Measurements from ENCODE around the gene STAMBP. TPM values are rescaled to one million over a fixed set of nuclear protein-coding genes. Genes with fewer than 3 reads are reported as not detected.

Gene STAMBP
- total RNA-seq, 1 donor from 2014 or later, result 46.5 TPM

Other genes with a start within 250 kb of the STAMBP start
- not detected in 2 replicates for gene NAT8, start 186.5 kb upstream of the STAMBP start, total RNA-seq
- gene TPRKB, start 91.6 kb upstream of the STAMBP start, total RNA-seq, result 21.3 and 21.6 TPM in 2 replicates
- 38.3 and 39.6 TPM in 2 replicates for gene DUSP11, start 48.9 kb upstream of the STAMBP start, total RNA-seq
- not detected in 2 replicates for gene C2orf78, start 44.8 kb upstream of the STAMBP start, total RNA-seq
- 298 and 540 TPM in 2 replicates for gene ACTG2, start 64.0 kb downstream of the STAMBP start, total RNA-seq
- gene DGUOK, start 97.9 kb downstream of the STAMBP start, total RNA-seq, result 84.8 and 86.3 TPM in 2 replicates
- 32.8 and 39.9 TPM in 2 replicates for gene TET3, start 155.9 kb downstream of the STAMBP start, total RNA-seq